Endothelial cell of umbilical vein (primary cell): ENCODE measurements around the gene TRPC4AP. TPM values are rescaled to one million over a fixed set of nuclear protein-coding genes. Genes with fewer than 3 reads are reported as not detected.

Source experiments
- BruUV-seq: library from RNA; stranded (reverse); fragments of 400-500 nt; replicated peaks from 2 replicates; lab custom pipeline; 2021; lab: Mats Ljungman, UMichigan
- CTCF ChIA-PET: fragments of 300-600, 350-600 bp; sonication (Branson Sonifier 250); formaldehyde crosslinking; loops from one replicate; lab custom pipeline; 2021; ENCODE audit warnings: antibody characterized with exemption, inconsistent platforms; lab: Charles Lee
- POLR2A ChIA-PET: fragments of 300-600, 350-600 bp; sonication (Branson Sonifier 250); formaldehyde crosslinking; loops from one replicate; lab custom pipeline; 2021; ENCODE audit warnings: antibody characterized with exemption, inconsistent platforms; lab: Charles Lee
- DNase-seq: peaks from one replicate; pipeline ENCODE4 v3.0.0-alpha.2; 2011; ENCODE audit warnings: low read depth, low spot score
- FAIRE-seq: peaks from 2 replicates; lab custom pipeline; 2011; peaks lifted over from hg19 to GRCh38; lab: Jason Lieb, UNC
- H2AFZ ChIP-seq: 2 replicates; pipeline ENCODE4 v1.6.0; 2012; ENCODE audit warnings: low read depth, low read length, control low read depth, inconsistent platforms
- H3K27ac ChIP-seq: 2 replicates; pipeline ENCODE4 v1.5.1; 2011; ENCODE audit warnings: low read depth, mild to moderate bottlenecking, control low read depth, low read length, moderate library complexity; ENCODE audit not compliant: insufficient read depth
- H3K27me3 ChIP-seq, 2 experiments: 2 replicates each; pipeline versions ENCODE4 v1.6.0 to v1.6.1; 2011; ENCODE audit warnings: low read length in 2 of 2, mixed read lengths in 1 of 2; ENCODE audit not compliant: control insufficient read depth in 2 of 2, insufficient read depth in 2 of 2
- H3K36me3 ChIP-seq, 2 experiments: 2 replicates in 1 of 2; 3 replicates in 1 of 2; pipeline ENCODE4 v1.5.1; 2011; ENCODE audit warnings: low read length in 2 of 2, mild to moderate bottlenecking in 1 of 2, moderate library complexity in 1 of 2; ENCODE audit not compliant: control insufficient read depth in 2 of 2, insufficient read depth in 2 of 2; ENCODE audit errors: extremely low read depth in 1 of 2
- H3K4me1 ChIP-seq: 3 replicates; pipeline ENCODE4 v1.5.1; 2011; ENCODE audit warnings: mild to moderate bottlenecking, low read length; ENCODE audit not compliant: control insufficient read depth, insufficient read depth; ENCODE audit errors: extremely low read depth
- H3K4me2 ChIP-seq: 2 replicates; pipeline ENCODE4 v1.6.1; 2011; ENCODE audit warnings: low read length, control low read depth, mixed read lengths; ENCODE audit not compliant: insufficient read depth
- H3K4me3 ChIP-seq, 3 experiments: fragments of 200-600 bp in 1 of 3; sonication (generic), shearing (Covaris generic) in 1 of 3; replicated peaks in 1 of 3; 2 replicates each; pipeline ENCODE4 v1.5.1; 2011 to 2016; ENCODE audit warnings: control low read depth in 3 of 3, low read length in 3 of 3, mild to moderate bottlenecking in 2 of 3, inconsistent platforms in 1 of 3, low read depth in 1 of 3, moderate library complexity in 1 of 3; ENCODE audit not compliant: insufficient read depth in 1 of 3
- H3K79me2 ChIP-seq: 2 replicates; pipeline ENCODE4 v1.6.0; 2012; ENCODE audit warnings: low read length, inconsistent platforms; ENCODE audit not compliant: control insufficient read depth, insufficient read depth
- H3K9ac ChIP-seq: replicated peaks from 2 replicates; pipeline ENCODE3; 2011; ENCODE audit warnings: low read length, control low read depth; ENCODE audit not compliant: insufficient read depth; ENCODE audit errors: extremely low read depth
- H3K9me1 ChIP-seq: replicated peaks from 3 replicates; pipeline ENCODE4 v1.6.0; 2011; ENCODE audit warnings: mild to moderate bottlenecking, low read length; ENCODE audit not compliant: control insufficient read depth, insufficient read depth; ENCODE audit errors: extremely low read depth
- H3K9me3 ChIP-seq: replicated peaks from 2 replicates; pipeline ENCODE4 v1.5.1; 2012; ENCODE audit warnings: low read length, inconsistent platforms; ENCODE audit not compliant: control insufficient read depth, insufficient read depth
- H4K20me1 ChIP-seq: replicated peaks from 2 replicates; pipeline ENCODE3; 2011; ENCODE audit warnings: mild to moderate bottlenecking, low read length; ENCODE audit not compliant: control insufficient read depth, insufficient read depth; ENCODE audit errors: extremely low read depth
- EZH2 ChIP-seq: IDR thresholded peaks from 2 replicates; pipeline ENCODE4 v1.6.1; 2012; ENCODE audit warnings: borderline replicate concordance, low read depth, mild to moderate bottlenecking, moderate library complexity, low read length, inconsistent platforms; ENCODE audit not compliant: severe bottlenecking
- FOS ChIP-seq: IDR thresholded peaks from 2 replicates; pipeline ENCODE4 v1.6.1; 2011; ENCODE audit warnings: mild to moderate bottlenecking, low read length, moderate library complexity, borderline replicate concordance; ENCODE audit not compliant: insufficient read depth
- GATA2 ChIP-seq: IDR thresholded peaks from 2 replicates; pipeline ENCODE4 v1.7.0; 2011; ENCODE audit warnings: low read depth, mild to moderate bottlenecking, moderate library complexity, mixed read lengths, low read length; ENCODE audit not compliant: insufficient read length, insufficient read depth
- JUN ChIP-seq: IDR thresholded peaks from 2 replicates; pipeline ENCODE4 v1.6.1; 2011; ENCODE audit warnings: borderline replicate concordance, low read depth; ENCODE audit not compliant: insufficient read length, insufficient read depth
- MAX ChIP-seq: IDR thresholded peaks from 2 replicates; pipeline ENCODE4 v1.6.1; 2011; ENCODE audit not compliant: insufficient read depth, insufficient read length
- MYC ChIP-seq: IDR thresholded peaks from one replicate; pipeline ENCODE4 v1.6.1; 2011; ENCODE audit warnings: mild to moderate bottlenecking, low read depth, low read length
- POLR2A ChIP-seq: IDR thresholded peaks from 2 replicates; pipeline ENCODE4 v1.6.1; 2012; ENCODE audit warnings: low read depth, mild to moderate bottlenecking, control low read depth, low read length
- POLR2AphosphoS5 ChIP-seq: IDR thresholded peaks from 2 replicates; pipeline ENCODE4 v1.6.1; 2012; ENCODE audit warnings: low read depth, mild to moderate bottlenecking, control low read depth, low read length, moderate library complexity; ENCODE audit not compliant: insufficient read depth
- dilution Hi-C: fragments of 300-500 bp; cut with MboI; formaldehyde crosslinking; loops from one replicate; pipeline ENCODE4 v1.15.0; 2019; ENCODE audit warnings: low sequenced_read_pairs; ENCODE audit not compliant: extremely low pct_ligation_motif_present
- intact Hi-C: fragments of 100-400 bp; cut with micrococcal nuclease; formaldehyde crosslinking; loops from one replicate; pipeline ENCODE4 v1.10.0; 2022
- polyA plus RNA-seq, 4 experiments: library from polyadenylated mRNA; depleted of rRNA in 3 of 4; stranded (reverse) in 3 of 4; unstranded in 1 of 4; fragments of >200 nt; gene quantifications; 2 replicates each; pipeline versions ENCODE4 v1.2.1 to v1.2.3, GENCODE V29; 2011 to 2012; ENCODE audit warnings: missing spikeins in 1 of 4
- total RNA-seq: library from RNA; stranded (reverse); gene quantifications from 2 replicates; pipeline ENCODE4 v1.2.3, GENCODE V29; 2021
- TF ChIP-seq, protein P1 (sequence below), 2 donors: IDR thresholded peaks; 1 replicate in 1 of 2; 2 replicates in 1 of 2; pipeline ENCODE4 v1.5.1; 2011; ENCODE audit warnings: low read length in 2 of 2, mild to moderate bottlenecking in 2 of 2, moderate library complexity in 2 of 2, control low read depth in 1 of 2, inconsistent platforms in 1 of 2, low read depth in 1 of 2; ENCODE audit not compliant: insufficient read depth in 1 of 2; ENCODE audit errors: extremely low read depth in 1 of 2

Gene TRPC4AP
- total and polyA plus RNA-seq, 2 donors (not counting 3 experiments of a cell fraction or from before 2014, with no cell fraction given), result 89.0 to 103 TPM

DNA sequence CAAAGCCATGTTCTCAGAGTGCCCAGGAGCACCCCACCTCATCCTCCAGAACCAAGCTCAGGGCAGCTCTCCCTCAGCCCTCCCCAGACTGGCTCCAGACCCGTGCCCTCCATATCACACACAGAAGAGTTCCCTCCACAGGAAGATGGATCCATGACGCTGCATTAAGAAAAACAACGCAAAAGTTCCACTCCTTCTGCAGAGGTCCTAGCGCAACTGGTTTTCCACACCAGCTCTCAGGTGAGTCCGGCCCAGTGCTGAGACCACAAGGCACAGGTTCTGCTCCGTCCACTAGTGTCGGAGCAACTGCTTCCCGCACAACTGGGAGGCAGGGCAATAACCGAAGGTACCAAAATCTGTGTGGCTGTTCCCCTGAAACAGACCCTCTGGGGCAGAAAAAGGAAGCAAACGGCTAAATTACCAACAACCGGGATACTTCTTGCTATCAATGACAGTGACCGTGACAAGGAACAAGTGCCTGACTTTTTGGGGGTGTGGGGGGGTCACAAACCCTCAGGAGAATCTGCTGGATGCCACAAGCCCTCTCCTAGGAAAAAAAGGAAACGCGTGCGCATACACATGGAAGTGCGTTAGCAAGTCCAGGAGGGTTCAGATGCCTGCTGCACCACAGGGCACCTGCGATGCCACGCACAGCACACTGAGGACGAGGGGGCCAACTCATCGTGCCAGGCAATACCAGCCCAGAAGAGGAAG, 87.7 kb downstream of the TRPC4AP start:
- Histone ChIP-seq H2AFZ (no peak overlapping the region), H3K36me3 (peaks cover 22 to 87% of the 10 kb centered on the region in 2 experiments), H3K4me1 (no peaks in the 10 kb centered on the region), H3K4me2 (no peak overlapping the region), H3K79me2 (no peaks in the 10 kb centered on the region), H3K27me3 (no peaks in the 10 kb centered on the region), H3K27ac (no peak overlapping the region), H4K20me1 (no peaks in the 10 kb centered on the region), H3K9me3 (no peaks in the 10 kb centered on the region), H3K9ac (no peak overlapping the region), H3K4me3 (no peak overlapping the region), H3K9me1 (no peaks in the 10 kb centered on the region)
- TF ChIP-seq POLR2A, result no peak
- TF ChIP-seq FOS, result no peak
- no peak for TF ChIP-seq MAX
- TF ChIP-seq MYC, result no peak
- TF ChIP-seq GATA2, result no peak
- TF ChIP-seq, protein P1, sequence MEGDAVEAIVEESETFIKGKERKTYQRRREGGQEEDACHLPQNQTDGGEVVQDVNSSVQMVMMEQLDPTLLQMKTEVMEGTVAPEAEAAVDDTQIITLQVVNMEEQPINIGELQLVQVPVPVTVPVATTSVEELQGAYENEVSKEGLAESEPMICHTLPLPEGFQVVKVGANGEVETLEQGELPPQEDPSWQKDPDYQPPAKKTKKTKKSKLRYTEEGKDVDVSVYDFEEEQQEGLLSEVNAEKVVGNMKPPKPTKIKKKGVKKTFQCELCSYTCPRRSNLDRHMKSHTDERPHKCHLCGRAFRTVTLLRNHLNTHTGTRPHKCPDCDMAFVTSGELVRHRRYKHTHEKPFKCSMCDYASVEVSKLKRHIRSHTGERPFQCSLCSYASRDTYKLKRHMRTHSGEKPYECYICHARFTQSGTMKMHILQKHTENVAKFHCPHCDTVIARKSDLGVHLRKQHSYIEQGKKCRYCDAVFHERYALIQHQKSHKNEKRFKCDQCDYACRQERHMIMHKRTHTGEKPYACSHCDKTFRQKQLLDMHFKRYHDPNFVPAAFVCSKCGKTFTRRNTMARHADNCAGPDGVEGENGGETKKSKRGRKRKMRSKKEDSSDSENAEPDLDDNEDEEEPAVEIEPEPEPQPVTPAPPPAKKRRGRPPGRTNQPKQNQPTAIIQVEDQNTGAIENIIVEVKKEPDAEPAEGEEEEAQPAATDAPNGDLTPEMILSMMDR (IDR thresholded peaks at IDR 0.05; ENCODE audit: extremely low read depth in 1 of 2, insufficient read depth in 1 of 2, low read depth in 1 of 2, low read length in 2 of 2), result no peak
- no peak for TF ChIP-seq JUN
- TF ChIP-seq EZH2, result no peak
- TF ChIP-seq POLR2AphosphoS5, result no peak
- POLR2A ChIA-PET, result no interaction called here
- dilution Hi-C loops, result no loop called here
- intact Hi-C loops, result no loop called here
- no peak for DNase-seq
- FAIRE-seq, result no peak
- BruUV-seq, result no TSS peak
- CTCF ChIA-PET, result no interaction called here
